GM10248 (cell line): ENCODE data around the gene CENPL.

Experiments used
- CTCF ChIA-PET: fragments of 300-600 bp; sonication (Branson Sonifier 250); formaldehyde crosslinking; extraction: SDS; loops from one replicate; lab custom pipeline; 2021; ENCODE audit warnings: antibody characterized with exemption; lab: Yijun Ruan, JAX
- POLR2A ChIA-PET: fragments of 350-650 bp; sonication (Branson Sonifier 250); formaldehyde crosslinking; extraction: SDS; loops from one replicate; lab custom pipeline; 2020; ENCODE audit warnings: antibody characterized with exemption; lab: Yijun Ruan, JAX
- DNase-seq: peaks from one replicate; pipeline ENCODE4 v3.0.0; 2012; ENCODE audit errors: extremely low spot score
- CTCF ChIP-seq: IDR thresholded peaks from 2 replicates; pipeline ENCODE4 v1.5.1; 2012; ENCODE audit warnings: mild to moderate bottlenecking, low read depth; ENCODE audit errors: extremely low read depth, missing control alignments, control extremely low read depth

The CENPL gene

GRCh38 chr1:173868266-173869020, 43.8 kb upstream of the CENPL start, which contains the start of gene ZBTB37:
Gene ZBTB37, plus strand, starts transcription at chr1:173868380. Its CDS starts 1,846 bp downstream, at chr1:173870226.
- ChIA-PET CTCF (interaction anchor here (0.8 to 1.6 kb wide), 5 partner anchors 8 to 1127 kb away, joined by 3 to 6 read pairs (median 5); no protein-coding TSS in a partner anchor), POLR2A (interaction anchor here (0.7 to 1.9 kb wide), 12 partner anchors 8 to 1131 kb away, joined by 3 to 11 read pairs (median 4); partner anchors contain the start of genes PRDX6 and RC3H1)
- peak; percentile 90 for DNase-seq
- no peak for TF ChIP-seq CTCF

- peak; percentile 95 for DNase-seq
- POLR2A ChIA-PET, result interaction anchor here (0.7 to 1.9 kb wide), 15 partner anchors 8 to 1132 kb away, joined by 3 to 11 read pairs (median 4); partner anchors contain the start of genes CENPL, DARS2, PRDX6 and RC3H1
- CTCF ChIA-PET, result interaction anchor here (0.8 to 1.4 kb wide), 3 partner anchors 10 to 438 kb away, joined by 3 to 6 read pairs (median 5); no protein-coding TSS in a partner anchor
- TF ChIP-seq CTCF, result no peak
These were observed 43.1 kb upstream of the CENPL start, which contains the start of gene GAS5 for GRCh38 chr1:173867753-173868265. Gene GAS5, minus strand, starts transcription at chr1:173867989.

GRCh38 chr1:173867141-173867752, 42.6 kb upstream of the CENPL start:
- no peak for TF ChIP-seq CTCF
- CTCF ChIA-PET, result no interaction called here
- no peak for DNase-seq
- POLR2A ChIA-PET, result interaction anchor here (0.9 to 1.9 kb wide), 9 partner anchors 10 to 1132 kb away, joined by 3 to 11 read pairs (median 6); partner anchors contain the start of genes CENPL, DARS2, PRDX6 and RC3H1

- no peak for DNase-seq
- CTCF ChIA-PET, result no interaction called here
- no peak for TF ChIP-seq CTCF
These were observed 41.9 kb upstream of the CENPL start for GRCh38 chr1:173866413-173867115.

GRCh38 chr1:173865468-173866164, 40.9 kb upstream of the CENPL start:
- ChIA-PET CTCF (interaction anchor here (1.4 to 3.3 kb wide), 3 partner anchors 11 to 1121 kb away, joined by 3 to 13 read pairs (median 5); no protein-coding TSS in a partner anchor), POLR2A (interaction anchor here (0.5 to 1.5 kb wide), 6 partner anchors 9 to 416 kb away, joined by 3 to 9 read pairs (median 4); partner anchors contain the start of gene RC3H1)
- no peak for TF ChIP-seq CTCF
- DNase-seq, result no peak

More at GRCh38 chr1:173866413-173867115, 41.9 kb upstream of the CENPL start:
- POLR2A ChIA-PET, result interaction anchor here (1.1 to 1.2 kb wide), 2 partner anchors 10 to 156 kb away, joined by 3 read pairs; partner anchors contain the start of gene RC3H1
